A204.1 (cell line): ENCODE data around the gene GHRL.
"Not testable (repeated sequence)": the region's sequence is repeated elsewhere in the genome, so short reads cannot be mapped to it uniquely, and the experiment has no call there.

Source experiments
- FAIRE-seq: peaks from 2 replicates; lab custom pipeline; 2012; peaks lifted over from hg19 to GRCh38; lab: Jason Lieb, UNC

The GHRL gene

GRCh38 chr3:10322352-10322710, 29.6 kb upstream of the GHRL start:
- no peak for FAIRE-seq

DNA sequence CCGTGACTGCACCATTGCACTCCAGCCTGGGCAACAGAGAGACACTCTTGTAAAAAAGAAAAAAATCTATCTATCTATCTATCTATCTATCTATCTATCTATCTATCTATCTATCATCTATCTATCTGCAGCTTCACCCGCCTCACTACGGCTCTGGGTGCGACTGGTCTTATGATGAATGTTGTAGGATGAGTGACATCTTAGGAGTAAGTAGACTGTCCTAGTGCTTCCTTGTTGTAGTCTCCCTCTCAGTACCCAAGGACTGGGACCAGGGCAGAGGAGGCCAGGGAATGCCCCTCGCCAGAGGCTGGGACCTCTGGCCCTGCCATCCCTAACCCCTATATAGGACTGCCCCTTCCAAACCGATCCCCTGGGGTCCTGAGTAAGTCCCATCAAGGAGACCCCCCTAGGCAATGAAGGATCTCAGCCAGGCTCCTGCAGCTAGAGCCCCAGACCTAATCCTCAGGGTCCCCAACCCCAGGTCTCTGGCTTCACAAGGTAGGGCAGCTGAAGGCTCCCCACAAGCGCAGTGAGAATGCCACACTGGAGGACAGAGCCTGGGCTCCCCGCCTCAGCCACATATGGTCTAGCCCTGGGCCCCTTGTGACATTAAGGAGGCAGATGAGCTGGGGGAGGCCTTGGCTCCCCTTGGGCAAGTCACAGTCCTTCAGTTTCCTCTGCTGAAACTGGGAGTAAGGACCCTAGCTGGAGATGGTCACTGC, 29.0 kb upstream of the GHRL start:
- no peak for FAIRE-seq

DNA sequence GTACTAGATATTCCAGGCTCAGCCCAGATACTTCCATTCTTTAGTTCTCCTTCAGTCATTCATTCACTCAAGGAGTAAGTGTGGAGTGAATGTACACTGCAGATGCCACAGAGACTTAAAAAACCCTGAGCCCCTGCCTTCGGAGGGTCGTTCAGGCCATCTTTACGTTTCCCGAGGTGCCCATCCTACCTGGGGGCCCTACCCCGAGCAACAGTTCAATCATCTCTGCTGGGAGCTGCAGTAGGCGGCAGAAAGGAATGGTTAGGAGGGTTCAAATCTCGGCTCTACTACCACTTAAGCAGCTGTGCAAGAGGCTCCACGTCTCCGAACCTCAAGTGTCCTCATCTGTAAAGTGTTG, 27.6 kb upstream of the GHRL start:
- FAIRE-seq, result no peak

DNA sequence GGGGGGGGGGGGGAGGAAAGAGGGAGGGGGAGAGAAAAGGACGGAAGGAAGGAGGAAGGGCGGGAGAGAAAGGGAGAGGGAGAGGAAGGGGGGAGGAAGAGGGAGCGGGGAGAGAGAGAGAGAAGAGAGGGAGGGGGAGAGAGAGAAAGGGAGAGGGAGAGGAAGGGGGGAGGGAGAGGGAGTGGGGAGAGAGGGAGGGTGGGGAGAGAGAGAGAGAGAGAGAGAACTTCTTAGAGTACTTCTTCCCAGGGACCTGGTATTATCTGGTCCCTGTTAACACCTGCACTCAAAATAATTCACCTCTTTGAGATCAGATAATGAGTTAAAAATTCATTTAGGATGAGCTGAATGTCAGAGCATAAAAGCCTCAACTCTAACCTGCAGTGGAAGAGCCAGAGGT, 27.1 kb upstream of the GHRL start:
- no peak for FAIRE-seq

- no peak for FAIRE-seq
Observed at GRCh38 chr3:10319251-10319650, 26.5 kb upstream of the GHRL start.

- FAIRE-seq, result no peak
Observed at GRCh38 chr3:10317961-10318350, 25.2 kb upstream of the GHRL start.

DNA sequence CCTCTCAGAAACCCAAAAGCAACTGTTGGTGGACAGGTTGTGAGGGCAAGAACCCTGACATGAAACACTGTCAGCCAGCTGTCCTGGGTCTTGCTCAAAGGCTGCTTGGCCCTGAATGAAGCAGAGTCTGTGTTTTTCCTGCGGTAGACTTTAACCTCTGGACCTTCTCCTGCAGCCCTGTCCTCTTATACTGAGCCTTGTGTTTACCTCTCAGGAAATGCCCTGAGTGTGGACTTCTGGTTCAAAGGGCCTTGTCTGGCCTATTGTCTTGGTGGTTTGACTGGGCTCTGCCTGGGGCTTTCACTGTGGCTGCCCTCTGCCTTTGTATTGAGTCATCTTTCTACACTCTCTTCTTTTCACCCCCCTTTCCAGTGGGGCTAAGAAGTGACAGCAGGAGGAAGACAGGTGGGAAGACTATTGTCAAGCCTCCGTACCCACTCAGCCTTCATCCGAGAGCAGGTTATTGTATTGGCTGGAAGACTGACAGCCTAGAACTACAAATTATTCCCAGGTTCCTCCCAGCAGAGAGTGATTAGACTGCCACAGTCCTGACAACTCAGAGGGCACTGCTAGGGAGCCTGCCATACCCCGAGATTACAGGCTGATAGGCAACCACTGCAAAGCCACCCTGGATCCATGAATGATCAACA, 24.7 kb upstream of the GHRL start:
- FAIRE-seq, result no peak

- no peak for FAIRE-seq
Observed at GRCh38 chr3:10315771-10316344, 23.1 kb upstream of the GHRL start.

DNA sequence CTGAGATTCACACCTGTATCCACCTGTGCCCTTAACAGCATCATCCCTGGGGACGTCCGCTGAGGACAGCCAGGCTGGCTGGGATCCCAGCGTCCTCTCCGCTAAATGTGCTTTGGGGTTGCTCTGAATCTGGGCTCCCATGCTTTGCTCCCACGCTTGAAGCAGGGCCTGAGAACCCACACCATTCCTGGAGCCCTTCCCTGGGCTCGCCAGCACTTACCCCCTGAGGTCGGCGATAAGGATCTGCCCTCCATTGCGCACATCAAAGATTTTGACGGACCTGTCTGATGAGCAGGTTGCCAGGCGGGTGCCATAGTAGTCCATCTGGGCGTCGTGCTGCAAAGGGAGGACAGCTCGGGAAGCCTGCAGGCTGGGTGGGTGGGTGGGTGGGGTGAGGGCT, 22.4 kb upstream of the GHRL start:
- no peak for FAIRE-seq

DNA sequence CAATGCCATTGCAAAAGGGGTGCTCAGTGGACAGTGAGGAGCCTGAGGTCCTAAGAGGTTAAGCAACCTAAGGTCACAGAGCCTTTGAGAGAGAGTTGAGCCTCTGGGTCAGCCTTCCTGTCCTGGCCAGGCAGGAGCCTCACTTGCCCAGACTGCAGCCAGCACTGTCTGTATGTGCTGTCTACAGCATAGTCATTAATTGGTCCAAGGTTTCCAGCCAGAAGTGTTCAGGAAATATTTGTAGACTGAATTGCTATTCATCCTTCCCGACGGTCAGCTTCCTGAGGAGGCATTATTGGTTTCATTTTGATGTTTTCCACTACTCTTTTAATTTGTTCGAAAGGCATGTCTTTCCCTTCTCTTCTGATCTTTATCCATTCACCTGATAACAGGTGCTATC, 20.1 kb upstream of the GHRL start:
- FAIRE-seq, result no peak

DNA sequence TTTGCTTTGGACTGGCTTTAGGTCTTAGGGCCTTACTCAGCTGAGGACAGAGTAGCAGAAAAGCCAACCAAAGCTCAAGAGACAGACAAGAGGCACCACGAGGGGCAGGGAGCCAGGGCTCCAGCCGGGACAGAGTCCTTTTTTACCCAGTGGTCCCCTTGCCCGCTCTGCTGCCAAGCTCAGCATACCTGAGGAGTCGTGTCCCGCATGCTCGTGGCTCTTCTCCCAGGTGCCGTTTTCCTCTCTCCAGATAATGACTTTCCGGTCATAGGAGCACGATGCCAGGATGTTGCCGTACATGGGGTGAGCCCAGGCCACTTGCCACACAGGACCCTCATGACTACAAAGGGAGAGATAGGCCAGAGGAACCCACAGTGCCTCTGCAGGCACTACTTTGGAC, 19.6 kb upstream of the GHRL start:
- FAIRE-seq, result no peak

GRCh38 chr3:10311710-10312109, 19.0 kb upstream of the GHRL start:
- FAIRE-seq, result no peak

- no peak for FAIRE-seq
Observed at GRCh38 chr3:10310578-10310977, 17.8 kb upstream of the GHRL start.

DNA sequence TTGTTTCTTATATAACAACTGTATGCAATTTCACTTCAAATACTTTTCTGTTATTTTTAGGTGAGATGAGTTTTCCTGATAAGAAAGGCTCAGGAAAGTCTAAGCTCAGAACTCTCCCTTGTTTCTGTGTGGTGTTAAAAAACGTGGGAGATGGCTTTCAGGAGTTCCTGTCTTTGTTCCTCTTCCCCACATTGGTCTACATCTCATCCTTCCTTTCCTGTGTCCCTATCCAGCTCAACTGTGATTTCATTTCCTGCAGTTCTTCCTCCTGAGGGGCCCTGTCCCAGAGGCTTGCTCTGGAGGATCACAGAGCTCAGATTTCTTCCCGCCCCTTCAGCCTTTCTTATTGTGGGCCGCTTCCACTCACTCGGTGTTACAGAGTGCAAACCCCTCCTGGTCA, 17.0 kb upstream of the GHRL start:
- no peak for FAIRE-seq

- no peak for FAIRE-seq
Observed at GRCh38 chr3:10308678-10309077, 15.9 kb upstream of the GHRL start.

DNA sequence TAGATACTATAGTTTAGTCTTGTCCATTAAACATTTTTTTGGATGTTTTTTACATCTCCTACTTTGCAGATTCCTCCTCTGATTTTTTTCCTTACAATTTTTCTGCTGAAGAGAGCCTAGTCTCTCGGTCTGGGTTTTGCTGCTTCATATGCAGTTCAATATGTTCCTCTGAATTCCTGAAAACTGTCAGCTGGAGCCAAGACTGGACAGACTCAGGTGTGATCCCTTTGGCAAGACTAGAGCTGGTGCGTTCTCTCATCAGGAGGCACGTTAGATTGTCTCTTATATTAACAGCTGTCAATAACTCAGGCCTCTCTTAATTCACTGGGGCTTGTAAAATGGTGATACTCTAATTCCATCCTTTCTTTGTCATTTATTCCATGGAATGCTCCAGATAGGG, 13.4 kb upstream of the GHRL start:
- no peak for FAIRE-seq

GRCh38 chr3:10305331-10305902, 12.7 kb upstream of the GHRL start:
- no peak for FAIRE-seq

- FAIRE-seq, result no peak
Observed at GRCh38 chr3:10304905-10305304, 12.2 kb upstream of the GHRL start.

DNA sequence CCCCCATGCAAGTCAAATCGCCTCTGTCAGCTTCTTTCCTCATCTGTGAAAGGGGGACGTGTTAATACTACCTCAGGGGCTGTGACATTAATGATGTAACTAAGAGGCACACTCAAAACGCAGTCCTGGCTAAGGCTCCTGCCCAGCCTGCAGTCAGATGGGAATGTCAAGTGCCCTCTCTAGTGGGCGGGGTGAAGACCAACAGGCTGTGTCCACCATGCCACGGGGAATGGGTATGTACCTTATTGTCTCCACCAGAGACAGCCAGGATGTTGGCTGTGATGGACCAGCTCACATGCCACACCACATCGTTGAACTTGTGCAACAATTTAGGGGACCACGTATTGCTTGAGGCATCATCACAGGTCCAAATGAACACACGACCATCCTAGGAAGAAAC, 11.0 kb upstream of the GHRL start:
- no peak for FAIRE-seq

DNA sequence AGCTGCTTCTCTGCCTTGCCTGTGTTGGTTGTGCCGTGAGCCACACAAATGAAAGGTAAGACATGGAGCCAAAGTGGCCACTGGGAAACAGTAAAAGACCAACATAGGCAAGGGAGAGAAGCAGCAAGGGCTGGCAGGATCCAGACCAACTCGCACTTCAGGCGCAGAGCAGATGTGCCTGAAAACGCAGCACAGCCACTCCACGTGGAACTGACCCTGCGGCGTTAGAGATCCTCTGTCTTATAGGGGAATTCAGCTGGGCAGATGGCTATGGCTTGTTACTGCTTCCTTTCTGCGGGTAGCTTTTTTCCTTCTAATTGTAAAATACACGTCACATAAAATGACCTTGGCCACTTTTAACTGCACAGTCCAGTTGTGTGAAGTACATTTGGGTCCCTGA, 10.4 kb upstream of the GHRL start:
- FAIRE-seq, result no peak

DNA sequence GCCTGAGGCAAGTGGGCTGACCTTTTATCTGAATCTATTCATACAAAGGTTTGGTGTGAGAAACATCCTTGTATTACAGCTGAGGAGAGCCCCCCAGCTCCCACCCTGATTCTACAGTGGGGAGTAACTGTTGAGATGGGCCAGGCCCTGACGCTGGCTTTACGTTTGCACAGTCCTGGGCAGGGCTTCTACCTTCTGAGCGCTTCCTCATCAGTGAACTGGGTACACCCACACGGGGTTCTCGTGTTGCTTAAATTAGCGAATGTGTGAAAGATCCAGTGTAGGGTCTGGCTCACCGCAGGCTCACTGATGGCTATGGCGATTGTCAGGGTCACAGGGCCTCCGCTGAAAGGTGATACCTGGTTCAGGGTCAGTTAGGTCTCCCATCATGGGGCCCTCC, 7.3 kb upstream of the GHRL start:
- no peak for FAIRE-seq

GRCh38 chr3:10299679-10300078, 6.9 kb upstream of the GHRL start:
- FAIRE-seq, result no peak

GRCh38 chr3:10299175-10299574, 6.4 kb upstream of the GHRL start:
- no peak for FAIRE-seq

- FAIRE-seq, result not testable (repeated sequence)
Observed at GRCh38 chr3:10298064-10298463, 5.3 kb upstream of the GHRL start.
